Hindlimb muscle (tissue), 1 donor: ENCODE data around the gene SDHB. TPM values are rescaled to one million over a fixed set of nuclear protein-coding genes. Genes with fewer than 3 reads are reported as not detected.

Source experiments
- DNase-seq: peaks from one replicate; pipeline ENCODE4 v3.0.0-alpha.2; 2013
- polyA plus RNA-seq: library from polyadenylated mRNA; unstranded; fragments of 120-200 nt; gene quantifications from one replicate; pipeline ENCODE4 v1.2.1, GENCODE V29; 2013; ENCODE audit not compliant: insufficient read length

SDHB gene
- 105 TPM for polyA plus RNA-seq

GRCh38 chr1:17053685-17054410 is at the start of gene SDHB:
SDHB (minus strand) TSS chr1:17054032; CDS start chr1:17054019, 13 bp downstream.
- peak; percentile 99 for DNase-seq

GRCh38 chr1:17102232-17102631 is 48.4 kb upstream of the SDHB start:
- no peak for DNase-seq

GRCh38 chr1:17101261-17101660 is 47.4 kb upstream of the SDHB start:
- DNase-seq: no peak

- no peak for DNase-seq
Measured at GRCh38 chr1:17099616-17100340, 45.9 kb upstream of the SDHB start.

DNA sequence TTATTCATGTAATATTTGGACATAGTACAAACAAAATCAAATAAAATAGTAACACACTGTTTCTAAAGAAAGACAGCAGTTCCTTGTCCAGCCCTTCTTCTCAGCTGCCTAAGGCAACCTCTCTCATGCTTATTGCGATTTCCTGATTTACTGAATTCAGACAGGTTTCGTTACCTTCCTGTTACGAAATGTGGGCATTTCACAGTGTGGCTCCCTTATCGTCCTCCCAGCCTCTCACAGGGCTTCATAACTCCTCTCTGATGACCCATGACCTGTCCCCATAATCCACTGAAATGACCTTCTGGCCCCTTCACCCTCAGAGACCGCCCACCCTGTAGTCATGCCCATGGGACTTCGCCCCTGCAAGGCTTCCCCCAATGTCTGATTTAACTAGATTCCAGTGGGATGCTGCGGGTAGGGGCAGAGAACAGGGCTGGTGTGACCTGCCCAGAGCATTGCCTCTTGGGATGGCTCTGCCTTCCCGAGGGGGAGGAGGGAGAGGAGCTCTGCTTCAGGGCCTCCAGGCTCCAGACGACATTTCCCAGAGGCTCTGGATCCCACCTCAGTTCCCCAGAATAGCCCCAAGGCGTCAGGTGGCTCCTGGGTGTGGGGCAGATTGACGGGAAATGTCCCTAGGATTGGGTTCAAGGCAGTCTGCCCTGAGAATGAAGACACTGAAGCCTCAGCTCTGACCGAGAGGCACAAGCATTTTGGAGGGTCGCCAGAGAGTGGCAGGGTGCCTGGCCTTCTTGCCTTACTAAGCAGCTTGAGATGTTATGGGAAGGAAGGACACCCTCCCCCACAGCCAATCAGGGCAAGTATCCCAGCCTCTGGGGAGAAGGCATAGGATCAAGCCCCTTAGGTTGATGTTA is 44.9 kb upstream of the SDHB start:
- no peak for DNase-seq

DNA sequence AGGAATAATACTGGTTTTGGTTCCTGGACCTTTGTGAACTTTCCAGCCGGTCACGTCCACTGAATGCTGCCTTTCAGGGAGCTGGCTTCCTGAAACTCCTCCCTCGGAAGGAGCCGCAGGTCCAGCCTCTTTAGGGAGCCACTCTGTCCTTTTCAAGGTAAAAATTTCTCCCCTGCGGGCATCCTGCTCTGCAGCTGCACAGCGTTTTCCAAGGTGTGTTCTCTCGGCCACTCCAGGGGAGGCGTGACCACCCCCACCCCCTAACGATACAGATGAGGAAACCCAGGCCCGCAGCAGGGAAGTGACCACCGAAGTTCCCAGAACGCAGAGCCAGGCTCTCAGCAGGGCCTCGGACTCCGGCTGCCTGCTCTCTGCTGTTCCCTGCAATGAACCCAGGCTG is 44.0 kb upstream of the SDHB start:
- DNase-seq: no peak

DNA sequence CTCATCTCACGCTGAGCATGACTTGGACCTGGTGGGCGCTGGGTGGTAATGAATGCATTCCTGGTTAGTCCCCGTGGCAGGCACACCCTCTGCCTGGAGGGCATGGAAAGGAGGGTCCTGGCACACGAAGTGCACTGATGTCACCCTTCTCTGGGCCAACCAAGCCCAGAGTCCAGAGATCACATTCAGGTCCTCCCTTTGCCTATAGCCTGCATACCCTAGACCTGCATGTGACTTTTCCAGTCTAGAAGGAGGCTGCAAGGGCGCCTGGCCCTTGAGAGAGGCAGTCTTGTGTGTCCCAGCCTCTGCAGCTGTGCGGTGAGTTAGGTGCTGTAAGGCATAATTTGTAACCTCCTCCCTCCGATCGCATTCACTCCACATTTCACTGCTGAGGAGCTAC is 43.3 kb upstream of the SDHB start:
- no peak for DNase-seq

DNA sequence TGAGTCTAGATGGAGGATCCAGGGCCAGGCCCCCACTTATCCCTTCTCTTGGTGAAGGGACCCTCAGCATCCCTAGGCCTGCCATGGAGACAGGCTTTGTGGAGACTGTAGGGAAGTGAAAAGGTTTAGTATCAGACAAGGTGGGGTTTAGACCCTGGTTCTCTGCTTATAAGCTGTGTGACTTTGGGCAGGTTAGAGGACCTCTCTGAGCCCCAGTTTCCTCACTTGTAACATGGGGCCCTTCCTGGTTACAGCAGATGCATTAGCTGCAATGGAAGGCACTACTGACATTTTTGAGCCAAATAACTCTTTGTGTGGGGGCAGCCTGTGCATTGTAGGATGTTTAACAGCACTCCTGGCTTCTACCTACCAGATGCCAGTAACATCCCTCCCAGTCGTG is 42.8 kb upstream of the SDHB start:
- no peak for DNase-seq

GRCh38 chr1:17095141-17095540 is 41.3 kb upstream of the SDHB start:
- DNase-seq: no peak

DNA sequence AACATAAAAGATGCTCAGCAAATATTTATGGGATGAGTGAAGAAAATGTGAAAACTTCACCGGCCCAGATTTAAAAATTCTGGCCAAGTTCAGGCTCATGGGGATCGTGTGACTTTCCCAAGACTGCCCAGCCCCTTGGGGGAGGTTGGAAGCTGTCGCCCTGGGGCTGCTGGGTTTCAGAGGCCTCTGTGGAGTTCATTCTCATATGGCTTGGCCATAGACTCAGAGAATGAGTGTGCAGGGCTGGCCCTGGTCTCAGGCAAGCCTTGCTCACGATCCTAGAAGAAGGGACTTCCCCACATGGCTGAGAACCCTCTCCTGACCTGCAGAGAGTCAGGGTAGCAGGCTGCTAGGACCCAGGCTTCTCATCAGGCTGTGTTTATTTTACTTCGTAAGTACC is 40.8 kb upstream of the SDHB start:
- DNase-seq: no peak

DNA sequence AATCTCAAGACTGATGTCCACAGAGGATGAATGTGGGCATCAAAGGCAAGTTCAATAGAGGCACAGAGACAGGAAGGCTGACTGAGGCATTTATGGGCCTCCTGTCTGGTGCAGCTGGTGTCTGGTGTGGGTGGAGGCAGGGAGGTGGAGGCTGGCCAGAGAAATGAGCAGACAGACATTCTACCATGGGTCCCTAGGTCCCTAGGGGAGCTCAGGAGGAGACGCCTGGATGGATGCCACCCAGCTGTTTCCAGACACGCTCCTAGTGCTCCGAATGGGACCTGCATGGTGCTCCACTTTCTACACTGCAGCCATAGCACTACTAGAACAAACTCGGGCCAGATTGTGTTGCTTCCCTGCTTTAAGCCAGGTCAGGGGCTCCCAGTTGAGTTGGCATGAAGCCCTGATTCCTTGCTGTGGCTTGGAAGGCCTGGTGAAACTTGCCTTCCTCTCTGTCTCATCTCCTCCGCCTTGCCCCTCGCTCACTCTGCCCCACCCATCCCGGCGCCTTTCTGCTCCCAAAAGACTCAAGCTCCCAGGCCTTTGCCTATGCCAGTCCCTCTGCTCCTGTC is 40.1 kb upstream of the SDHB start:
- DNase-seq: no peak

DNA sequence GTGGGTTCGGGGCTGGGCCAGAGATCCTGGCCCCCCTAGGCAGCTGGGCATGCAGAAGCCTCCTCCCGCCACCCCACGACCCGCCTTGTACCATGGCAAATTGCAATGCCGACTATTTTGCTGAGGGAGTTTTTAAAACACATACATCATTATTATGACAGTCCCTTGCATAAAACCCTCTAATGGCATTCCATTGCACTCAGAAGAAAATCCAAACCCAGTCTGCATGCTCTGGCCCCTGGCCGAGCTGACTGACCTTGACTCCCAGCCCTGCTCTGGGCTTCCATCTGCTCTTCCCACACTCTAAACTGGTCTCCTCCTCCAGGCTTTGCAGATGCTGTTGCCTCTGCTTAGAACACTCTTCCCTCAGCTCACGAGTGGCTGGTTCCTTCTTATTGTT is 37.4 kb upstream of the SDHB start:
- DNase-seq: no peak

GRCh38 chr1:17089506-17089905 is 35.7 kb upstream of the SDHB start:
- no peak for DNase-seq

- DNase-seq: no peak
Measured at GRCh38 chr1:17086751-17087150, 32.9 kb upstream of the SDHB start.

GRCh38 chr1:17084787-17085186 is 31.0 kb upstream of the SDHB start:
- no peak for DNase-seq

DNA sequence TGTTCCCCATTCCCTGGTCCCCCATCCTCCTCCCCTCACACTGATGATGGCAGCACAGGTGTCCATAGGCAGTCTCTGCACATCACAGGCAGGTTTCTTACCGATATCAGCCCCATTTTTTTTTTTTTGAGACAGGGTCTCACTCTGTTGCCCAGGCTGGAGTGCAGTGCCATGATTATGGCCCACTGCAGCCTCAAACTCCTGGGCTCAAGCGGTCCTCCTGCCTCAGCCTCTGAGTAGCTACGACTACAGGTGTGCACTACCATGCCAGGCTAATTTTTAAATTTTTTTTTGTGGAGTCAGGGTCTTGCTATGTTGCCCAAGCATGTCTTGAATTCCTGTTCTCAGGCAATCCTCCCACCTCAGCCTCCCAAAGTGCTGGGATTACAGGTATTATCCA is 28.9 kb upstream of the SDHB start:
- DNase-seq: no peak

DNA sequence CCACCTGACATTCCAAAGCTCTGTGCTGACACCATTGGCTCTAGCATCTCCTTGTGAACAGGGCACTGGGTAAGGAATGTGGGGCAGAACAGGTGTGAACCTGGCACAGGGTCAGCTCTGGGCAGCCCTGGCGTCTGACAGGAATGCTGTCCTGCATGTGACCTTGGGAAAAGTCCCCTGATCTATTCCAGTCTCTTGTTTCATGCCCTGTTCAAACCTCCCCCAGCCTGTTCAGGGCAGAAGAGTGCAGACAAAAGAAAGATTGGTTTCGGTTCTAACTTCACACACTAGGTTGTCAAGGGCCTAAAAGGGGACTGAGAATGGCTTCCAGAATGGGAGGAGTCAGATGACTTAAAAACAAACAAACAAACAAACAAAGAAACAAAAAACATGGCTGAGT is 27.6 kb upstream of the SDHB start:
- no peak for DNase-seq

DNA sequence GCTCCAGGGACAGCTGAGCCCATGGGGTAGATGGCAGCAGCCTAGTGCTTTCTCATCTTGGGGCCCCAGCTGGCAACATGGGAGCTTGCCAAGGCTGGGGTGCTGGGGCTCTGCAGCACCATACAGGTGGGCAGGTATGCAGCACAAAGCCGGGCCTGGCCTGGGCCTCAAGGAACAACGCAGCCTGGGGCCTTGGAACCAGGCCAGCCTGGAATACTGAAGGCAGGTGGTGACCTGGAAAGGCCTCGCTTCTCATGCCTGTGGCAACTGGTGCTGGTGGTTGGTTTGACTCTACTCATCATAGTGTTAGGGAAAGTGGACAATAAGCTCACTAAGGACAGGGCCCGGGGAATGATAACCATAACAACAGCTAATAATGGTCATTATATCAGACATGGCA is 27.0 kb upstream of the SDHB start:
- DNase-seq: no peak

DNA sequence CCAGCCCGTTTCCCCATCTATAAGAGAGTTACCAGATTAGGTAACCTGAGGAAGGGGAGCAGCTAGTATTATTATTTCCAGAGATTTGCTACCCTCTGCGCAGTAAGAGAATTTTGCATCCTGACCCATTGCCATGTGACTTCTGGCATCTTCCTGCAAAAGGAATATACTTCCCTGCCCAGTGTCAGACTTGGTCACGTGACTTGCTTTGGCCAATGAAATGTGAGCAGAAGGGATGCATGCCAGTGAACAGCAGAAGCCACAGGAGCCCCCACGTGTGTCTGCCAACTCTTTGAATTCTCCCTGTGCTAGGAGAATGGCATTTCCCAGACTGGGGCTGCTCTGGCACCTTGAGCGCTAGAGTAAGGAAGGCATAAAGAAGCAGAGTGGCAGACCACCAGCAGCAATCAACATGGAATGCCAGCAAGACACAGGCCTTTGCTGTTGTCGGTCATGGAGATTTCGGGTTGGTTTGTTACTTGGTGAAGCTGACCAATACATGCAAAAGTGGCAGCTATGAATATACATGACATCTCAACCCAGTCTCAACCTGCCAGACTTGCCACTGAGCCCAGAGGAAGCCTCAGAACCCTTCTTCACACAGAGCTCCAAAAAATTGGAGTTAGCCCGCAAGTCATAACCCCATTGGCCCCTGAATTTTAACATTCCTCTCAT is 26.4 kb upstream of the SDHB start:
- DNase-seq: no peak

- no peak for DNase-seq
Measured at GRCh38 chr1:17078991-17079868, 25.4 kb upstream of the SDHB start.
